Measurements from ENCODE around the gene TFAP2C. TPM values are rescaled to one million over a fixed set of nuclear protein-coding genes. Genes with fewer than 3 reads are reported as not detected.

The TFAP2C gene
- total RNA-seq, 2 donors from 2014 or later: 0.57 to 1.3 TPM

DNA sequence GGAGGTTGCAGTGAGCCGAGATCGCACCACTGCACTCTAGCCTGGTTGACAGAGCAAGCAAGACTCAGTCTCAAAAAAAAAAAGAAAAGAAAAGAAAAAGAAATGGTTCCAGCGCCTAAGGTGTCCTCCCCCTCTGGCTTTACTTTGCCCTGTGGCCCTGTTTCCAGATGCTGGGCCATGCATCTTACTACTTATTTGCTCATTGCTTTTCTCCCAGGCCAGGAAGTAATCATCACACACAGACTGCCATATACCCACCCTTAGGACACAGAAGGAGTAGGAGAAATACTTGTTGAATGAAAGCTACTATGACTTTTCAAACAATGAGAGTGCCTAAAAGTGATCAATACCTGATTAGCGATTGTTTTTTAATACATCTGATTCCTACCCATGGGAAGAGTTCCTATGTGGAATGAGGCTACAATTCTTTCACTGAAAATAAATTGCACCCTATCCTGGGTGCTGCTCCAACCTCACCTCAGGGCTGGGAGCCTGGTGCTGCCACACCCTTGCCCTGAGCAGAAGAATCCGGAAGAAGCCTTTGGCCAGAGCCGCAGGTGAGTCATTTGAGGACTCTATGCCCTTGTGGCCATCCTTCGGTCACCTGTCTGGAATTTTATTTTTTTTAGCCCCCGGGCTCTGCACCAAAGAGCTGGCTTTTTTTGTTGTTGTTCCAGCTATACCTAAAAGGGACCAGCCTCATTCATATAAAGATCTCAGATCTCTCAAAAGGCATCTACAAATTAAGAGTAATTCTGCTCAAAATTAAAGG lies 22.7 kb upstream of the TFAP2C start:
- no peak overlapping the region for H3K4me3 ChIP-seq
- no peak overlapping the region for H3K27ac ChIP-seq
- TF ChIP-seq, protein P1, sequence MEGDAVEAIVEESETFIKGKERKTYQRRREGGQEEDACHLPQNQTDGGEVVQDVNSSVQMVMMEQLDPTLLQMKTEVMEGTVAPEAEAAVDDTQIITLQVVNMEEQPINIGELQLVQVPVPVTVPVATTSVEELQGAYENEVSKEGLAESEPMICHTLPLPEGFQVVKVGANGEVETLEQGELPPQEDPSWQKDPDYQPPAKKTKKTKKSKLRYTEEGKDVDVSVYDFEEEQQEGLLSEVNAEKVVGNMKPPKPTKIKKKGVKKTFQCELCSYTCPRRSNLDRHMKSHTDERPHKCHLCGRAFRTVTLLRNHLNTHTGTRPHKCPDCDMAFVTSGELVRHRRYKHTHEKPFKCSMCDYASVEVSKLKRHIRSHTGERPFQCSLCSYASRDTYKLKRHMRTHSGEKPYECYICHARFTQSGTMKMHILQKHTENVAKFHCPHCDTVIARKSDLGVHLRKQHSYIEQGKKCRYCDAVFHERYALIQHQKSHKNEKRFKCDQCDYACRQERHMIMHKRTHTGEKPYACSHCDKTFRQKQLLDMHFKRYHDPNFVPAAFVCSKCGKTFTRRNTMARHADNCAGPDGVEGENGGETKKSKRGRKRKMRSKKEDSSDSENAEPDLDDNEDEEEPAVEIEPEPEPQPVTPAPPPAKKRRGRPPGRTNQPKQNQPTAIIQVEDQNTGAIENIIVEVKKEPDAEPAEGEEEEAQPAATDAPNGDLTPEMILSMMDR (IDR thresholded peaks at IDR 0.05): no peak
- no peaks in the 10 kb centered on the region for H3K9me3 ChIP-seq
- H3K36me3 ChIP-seq: no peaks in the 10 kb centered on the region
- H3K4me1 ChIP-seq: no peaks in the 10 kb centered on the region
- no peaks in the 10 kb centered on the region for H3K27me3 ChIP-seq
- DNase-seq: peak; percentile 64
- H3K9ac ChIP-seq (ENCODE audit: low read depth in 2 of 2, low read length in 2 of 2): no peak overlapping the region
- intact Hi-C loops (cut with DNase I): no loop called here

GRCh38 chr20:56607061-56607704 lies 21.9 kb upstream of the TFAP2C start:
- H3K4me1 ChIP-seq: no peaks in the 10 kb centered on the region

GRCh38 chr20:56608376-56608775 lies 20.7 kb upstream of the TFAP2C start:
- no peak overlapping the region for H3K9ac ChIP-seq (ENCODE audit: low read depth in 2 of 2, low read length in 2 of 2)
- H3K27ac ChIP-seq: no peak overlapping the region
- no peak for DNase-seq
- no peak overlapping the region for H3K4me3 ChIP-seq
- H3K36me3 ChIP-seq: no peaks in the 10 kb centered on the region
- no peaks in the 10 kb centered on the region for H3K9me3 ChIP-seq
- H3K27me3 ChIP-seq: no peaks in the 10 kb centered on the region
- TF ChIP-seq, protein P1 (IDR thresholded peaks at IDR 0.05): no peak
- intact Hi-C loops (cut with DNase I): no loop called here
- no peaks in the 10 kb centered on the region for H3K4me1 ChIP-seq

More at GRCh38 chr20:56607061-56607704, 21.9 kb upstream of the TFAP2C start:
- no peak overlapping the region for H3K9ac ChIP-seq (ENCODE audit: low read depth in 2 of 2, low read length in 2 of 2)
- intact Hi-C loops (cut with DNase I): no loop called here
- H3K4me3 ChIP-seq: no peak overlapping the region
- no peaks in the 10 kb centered on the region for H3K36me3 ChIP-seq
- TF ChIP-seq, protein P1 (IDR thresholded peaks at IDR 0.05): no peak
- H3K27ac ChIP-seq: no peak overlapping the region
- no peak for DNase-seq
- no peaks in the 10 kb centered on the region for H3K9me3 ChIP-seq
- H3K27me3 ChIP-seq: no peaks in the 10 kb centered on the region

DNA sequence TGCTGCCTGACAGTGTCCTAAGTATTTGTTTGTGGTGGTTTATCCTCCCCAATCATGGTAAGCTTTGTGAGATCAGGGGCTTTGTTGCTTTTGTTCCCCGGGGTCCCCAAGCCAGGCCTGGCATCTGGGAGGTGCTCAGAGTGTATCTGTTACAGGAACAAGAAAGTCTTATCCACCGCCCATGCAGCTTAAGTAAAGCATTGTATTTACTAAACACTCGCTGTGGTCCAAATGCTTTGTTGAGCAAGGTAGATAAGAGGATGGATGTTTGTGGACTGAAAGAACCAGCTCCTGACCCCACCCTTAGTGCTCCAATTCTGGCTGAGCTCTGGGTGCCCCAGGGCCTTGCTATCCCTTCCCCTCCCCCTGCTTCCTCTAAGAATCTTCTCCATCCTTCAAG lies 19.8 kb upstream of the TFAP2C start:
- TF ChIP-seq, protein P1 (IDR thresholded peaks at IDR 0.05): no peak
- H3K36me3 ChIP-seq: no peaks in the 10 kb centered on the region
- H3K27me3 ChIP-seq: no peaks in the 10 kb centered on the region
- H3K27ac ChIP-seq: no peak overlapping the region
- DNase-seq: no peak
- H3K9me3 ChIP-seq: no peaks in the 10 kb centered on the region
- H3K4me3 ChIP-seq: no peak overlapping the region
- no peaks in the 10 kb centered on the region for H3K4me1 ChIP-seq
- intact Hi-C loops (cut with DNase I): no loop called here
- H3K9ac ChIP-seq (ENCODE audit: low read depth in 2 of 2, low read length in 2 of 2): no peak overlapping the region

GRCh38 chr20:56610098-56610497 lies 19.0 kb upstream of the TFAP2C start:
- H3K4me3 ChIP-seq: no peak overlapping the region
- no peak for DNase-seq
- no peaks in the 10 kb centered on the region for H3K27me3 ChIP-seq
- no peaks in the 10 kb centered on the region for H3K36me3 ChIP-seq
- H3K9ac ChIP-seq (ENCODE audit: low read depth in 2 of 2, low read length in 2 of 2): no peak overlapping the region
- no peaks in the 10 kb centered on the region for H3K4me1 ChIP-seq
- TF ChIP-seq, protein P1 (IDR thresholded peaks at IDR 0.05): no peak
- intact Hi-C loops (cut with DNase I): no loop called here
- no peaks in the 10 kb centered on the region for H3K9me3 ChIP-seq
- no peak overlapping the region for H3K27ac ChIP-seq
